Tibial nerve (tissue), 4 donors: Measurements from ENCODE around the gene IRAK1. TPM values are rescaled to one million over a fixed set of nuclear protein-coding genes. Genes with fewer than 3 reads are reported as not detected.
A peak's percentile ranks its signal among the peaks of the same experiment; 100 is the strongest.

Experiments
- DNase-seq, 2 donors: peaks; one replicate each; pipeline ENCODE4 v3.0.0-alpha.2; 2019; ENCODE audit warnings: low spot score in 2 of 2
- H3K27ac ChIP-seq, 4 donors: fragments of 200-600 bp; sonication (generic) in 3 of 4; one replicate each; pipeline ENCODE4 v1.5.1; 2017 to 2019; ENCODE audit warnings: mild to moderate bottlenecking in 1 of 4
- H3K27me3 ChIP-seq, 2 donors: fragments of 200-600 bp; sonication (generic) in 1 of 2; one replicate each; pipeline versions ENCODE4 v1.5.1 to v1.6.0; 2017 to 2019
- H3K36me3 ChIP-seq, 3 donors: fragments of 200-600 bp; sonication (generic); one replicate each; pipeline ENCODE4 v1.5.1; 2018 to 2019
- H3K4me1 ChIP-seq, 4 donors: fragments of 200-600 bp; sonication (generic) in 3 of 4; one replicate each; pipeline ENCODE4 v1.5.1; 2017 to 2019
- H3K4me3 ChIP-seq, 4 donors: fragments of 200-600 bp; sonication (generic) in 3 of 4; one replicate each; pipeline ENCODE4 v1.5.1; 2017 to 2019; ENCODE audit warnings: mild to moderate bottlenecking in 1 of 4, moderate library complexity in 1 of 4
- H3K9me3 ChIP-seq, 4 donors: fragments of 200-600 bp; sonication (generic) in 3 of 4; one replicate each; pipeline ENCODE4 v1.5.1; 2017 to 2019
- EP300 ChIP-seq, 2 donors: sonication (generic); formaldehyde crosslinking; IDR thresholded peaks; one replicate each; pipeline ENCODE4 v1.6.1; 2017; ENCODE audit warnings: antibody characterized with exemption in 2 of 2, mild to moderate bottlenecking in 1 of 2
- POLR2A ChIP-seq, 2 donors: fragments of 450-650 bp; IDR thresholded peaks; one replicate each; pipeline ENCODE4 v1.6.1; 2017; ENCODE audit warnings: antibody characterized with exemption in 2 of 2, mild to moderate bottlenecking in 2 of 2, moderate library complexity in 2 of 2
- WGBS, 2 donors: methylation state at CpG; one replicate each; pipeline ENCODE4 v1.1.5; 2018; 5-methylcytosine and 5-hydroxymethylcytosine counted together
- total RNA-seq, 4 donors: library from RNA; depleted of rRNA; stranded (reverse); fragments of >200 nt; gene quantifications; one replicate each; pipeline ENCODE4 v1.1.0, GENCODE V29; 2016
- TF ChIP-seq, protein P1 (sequence below), 5 experiments: fragments of 200-600 bp in 3 of 5; fragments of 450-650 bp in 2 of 5; sonication (generic) in 3 of 5; IDR thresholded peaks; one replicate each; pipeline ENCODE4 v1.5.1; 2016 to 2019; ENCODE audit warnings: antibody characterized with exemption in 5 of 5, mild to moderate bottlenecking in 3 of 5, moderate library complexity in 2 of 5

IRAK1 gene
- 100 to 1,000 TPM in 1 of 4 donors, 10 to 100 TPM in 3; 50.7 to 127 (median 64.4) TPM for total RNA-seq

DNA sequence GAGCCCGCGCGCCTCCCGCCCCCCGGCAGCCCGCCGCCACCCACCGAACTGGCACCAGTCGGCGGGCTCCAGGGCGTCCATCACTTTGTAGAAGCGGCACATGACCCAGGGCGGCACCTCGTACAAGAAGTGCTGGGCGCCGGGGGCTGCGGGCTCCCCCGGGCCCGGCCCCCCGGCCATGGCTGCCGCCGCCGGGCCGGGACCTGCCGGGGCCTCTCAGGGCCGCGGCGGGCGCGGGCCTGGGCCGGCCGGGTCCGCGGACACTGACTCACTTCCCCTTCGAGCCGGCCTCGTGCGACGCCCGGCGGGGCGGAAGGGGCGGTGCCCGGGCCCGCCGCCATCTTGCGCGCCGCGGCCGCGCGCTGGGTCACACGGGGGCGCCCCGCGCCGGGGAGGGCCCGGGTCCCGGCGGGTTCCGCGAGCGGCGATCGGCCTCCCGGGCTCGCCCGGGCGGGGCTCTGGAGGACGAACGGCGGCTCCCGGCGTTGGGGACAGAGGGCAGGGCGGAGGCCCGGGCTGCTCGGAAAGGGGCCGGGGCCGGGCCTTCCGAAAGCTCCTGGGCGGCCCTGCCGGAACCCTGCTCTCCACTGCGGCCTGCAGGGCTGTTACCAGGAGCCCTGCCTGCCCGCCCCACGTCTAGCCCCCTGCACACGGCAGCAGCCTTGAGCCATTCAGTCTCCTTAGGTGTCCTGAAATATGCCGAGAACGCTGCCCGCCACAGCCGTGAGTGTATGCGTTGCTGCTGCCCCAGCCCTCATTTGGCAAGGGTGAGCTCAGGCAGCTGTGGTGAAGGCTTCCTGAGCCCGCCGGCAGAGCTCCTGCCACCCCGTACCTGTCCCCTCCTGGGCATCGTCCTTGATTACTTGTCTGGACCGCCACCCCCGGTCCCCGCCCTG is at the start of gene IRAK1:
IRAK1 (minus strand) TSS at position 270 of the 896 bp plus-strand sequence; CDS start at position 180, 90 bp downstream.
- 4 to 38% methylated on average over 4 to 56 of the region's 99 CpGs for WGBS, 2 donors
- TF ChIP-seq, protein P1, sequence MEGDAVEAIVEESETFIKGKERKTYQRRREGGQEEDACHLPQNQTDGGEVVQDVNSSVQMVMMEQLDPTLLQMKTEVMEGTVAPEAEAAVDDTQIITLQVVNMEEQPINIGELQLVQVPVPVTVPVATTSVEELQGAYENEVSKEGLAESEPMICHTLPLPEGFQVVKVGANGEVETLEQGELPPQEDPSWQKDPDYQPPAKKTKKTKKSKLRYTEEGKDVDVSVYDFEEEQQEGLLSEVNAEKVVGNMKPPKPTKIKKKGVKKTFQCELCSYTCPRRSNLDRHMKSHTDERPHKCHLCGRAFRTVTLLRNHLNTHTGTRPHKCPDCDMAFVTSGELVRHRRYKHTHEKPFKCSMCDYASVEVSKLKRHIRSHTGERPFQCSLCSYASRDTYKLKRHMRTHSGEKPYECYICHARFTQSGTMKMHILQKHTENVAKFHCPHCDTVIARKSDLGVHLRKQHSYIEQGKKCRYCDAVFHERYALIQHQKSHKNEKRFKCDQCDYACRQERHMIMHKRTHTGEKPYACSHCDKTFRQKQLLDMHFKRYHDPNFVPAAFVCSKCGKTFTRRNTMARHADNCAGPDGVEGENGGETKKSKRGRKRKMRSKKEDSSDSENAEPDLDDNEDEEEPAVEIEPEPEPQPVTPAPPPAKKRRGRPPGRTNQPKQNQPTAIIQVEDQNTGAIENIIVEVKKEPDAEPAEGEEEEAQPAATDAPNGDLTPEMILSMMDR (IDR thresholded peaks at IDR 0.05): no peak
- TF ChIP-seq EP300 (IDR thresholded peaks at IDR 0.05): no peak
- peak; percentile 40 to 55 for TF ChIP-seq POLR2A (IDR thresholded peaks at IDR 0.05)
- Histone ChIP-seq H3K27me3 (no peaks in the 10 kb centered on the region), H3K4me1 (peaks cover 0 to 50% (median 12%) of the 10 kb centered on the region in 4 donors), H3K4me3 (peak within 1 kb of the TSS; percentile 34 to 68 (median 45)), H3K27ac (peak within 1 kb of the TSS; percentile 46 to 90 (median 86)), H3K36me3 (peaks cover 0 to 26% (median 0%) of the 10 kb centered on the region in 3 donors), H3K9me3 (no peaks in the 10 kb centered on the region)
- DNase-seq: peak in 1 of 2 donors; percentile 20

DNA sequence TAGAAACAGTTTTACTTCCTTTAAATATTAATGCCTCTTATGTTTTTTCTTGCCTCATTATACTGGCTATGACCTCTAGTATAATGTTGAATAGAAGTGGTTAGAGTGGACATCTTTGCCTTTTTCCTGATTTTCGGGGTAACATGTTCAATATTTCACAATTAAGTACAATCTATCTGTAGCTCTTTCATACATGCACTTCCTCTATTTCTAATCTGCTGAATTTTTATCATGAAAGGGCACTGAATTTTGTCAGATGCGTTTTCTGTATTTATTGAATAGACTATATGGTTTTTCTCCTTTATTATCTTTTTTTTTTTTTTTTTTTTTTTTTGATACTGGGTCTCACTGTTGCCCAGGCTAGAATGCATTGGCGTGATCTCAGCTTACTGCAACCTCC is 48.9 kb upstream of the IRAK1 start:
- Histone ChIP-seq H3K27ac (no peak overlapping the region), H3K4me3 (no peak overlapping the region), H3K4me1 (peaks cover 0 to 31% (median 7%) of the 10 kb centered on the region in 4 donors), H3K9me3 (no peaks in the 10 kb centered on the region), H3K27me3 (no peaks in the 10 kb centered on the region), H3K36me3 (no peaks in the 10 kb centered on the region)
- WGBS, 2 donors: 80 to 95% methylated on average over 3 of the region's 3 CpGs
- DNase-seq: no peak
- TF ChIP-seq, protein P1 (IDR thresholded peaks at IDR 0.05): no peak
- TF ChIP-seq EP300 (IDR thresholded peaks at IDR 0.05): no peak
- no peak for TF ChIP-seq POLR2A (IDR thresholded peaks at IDR 0.05)

DNA sequence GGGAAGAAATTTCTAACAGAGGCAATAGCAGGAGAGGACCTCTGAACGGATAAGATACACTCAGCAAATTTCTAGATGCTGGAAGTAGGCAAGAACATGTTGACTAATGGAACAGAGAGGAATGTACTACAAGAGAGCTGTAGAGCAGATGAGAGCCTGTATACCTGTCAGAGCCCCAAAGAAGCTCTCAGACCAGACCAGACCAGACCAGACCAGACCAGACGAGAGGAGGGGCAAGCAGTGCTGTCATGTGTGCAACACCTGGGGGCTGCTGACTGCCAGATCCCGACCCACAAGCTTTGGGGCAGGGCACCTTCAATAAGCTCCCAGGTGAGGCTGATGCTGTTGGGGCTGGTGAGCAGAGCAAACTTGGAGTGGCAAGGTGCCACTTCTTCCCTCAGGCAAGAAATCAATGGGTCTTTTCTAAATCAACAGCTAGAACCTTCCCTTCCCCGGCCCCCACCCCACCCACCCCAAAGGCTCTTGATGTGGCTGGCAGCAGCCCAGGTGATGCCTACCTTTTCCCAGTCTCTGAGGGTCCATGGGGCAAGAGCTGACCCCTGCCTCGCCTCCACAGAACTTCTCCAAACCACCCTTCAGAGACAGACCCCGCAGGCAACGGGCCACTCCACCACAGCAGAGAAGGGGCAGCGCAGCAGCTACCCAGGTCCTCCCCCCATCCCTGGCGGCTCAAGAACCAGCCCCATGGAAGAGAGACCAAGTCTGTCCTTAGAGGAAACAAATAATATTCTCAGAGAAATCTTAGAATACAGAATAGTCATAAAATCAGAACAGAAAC is 45.1 kb upstream of the IRAK1 start:
- H3K4me1 ChIP-seq: peaks cover 0 to 64% (median 18%) of the 10 kb centered on the region in 4 donors

DNA sequence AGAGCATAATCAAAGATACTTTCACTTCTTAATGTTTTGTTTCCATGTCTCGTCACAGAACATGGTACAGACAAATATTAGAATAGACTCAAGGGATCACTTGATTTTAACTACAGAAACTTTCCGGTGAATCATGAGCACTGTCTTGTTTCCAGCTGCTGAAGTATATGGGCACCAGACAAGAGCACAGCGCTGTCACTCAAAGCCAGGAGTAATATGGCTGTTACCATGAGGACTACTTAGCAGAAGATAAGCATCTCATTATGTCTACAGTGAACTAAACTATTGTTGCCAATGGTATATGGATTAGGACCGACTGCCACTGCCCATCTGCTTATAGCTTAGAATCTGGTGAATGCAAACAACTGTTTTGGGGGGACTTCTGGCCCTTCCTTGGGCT is 43.5 kb upstream of the IRAK1 start:
- 56 to 63% methylated on average over 4 of the region's 4 CpGs for WGBS, 2 donors
- no peak overlapping the region for H3K27ac ChIP-seq
- no peak overlapping the region for H3K4me3 ChIP-seq
- TF ChIP-seq POLR2A (IDR thresholded peaks at IDR 0.05): no peak
- H3K4me1 ChIP-seq: peaks cover 0 to 80% (median 27%) of the 10 kb centered on the region in 4 donors
- no peaks in the 10 kb centered on the region for H3K9me3 ChIP-seq
- H3K27me3 ChIP-seq: no peaks in the 10 kb centered on the region
- H3K36me3 ChIP-seq: no peaks in the 10 kb centered on the region
- no peak for DNase-seq

More for the DNA sequence above, 45.1 kb upstream of the IRAK1 start:
- no peaks in the 10 kb centered on the region for H3K9me3 ChIP-seq
- no peaks in the 10 kb centered on the region for H3K36me3 ChIP-seq
- H3K27ac ChIP-seq: no peak overlapping the region
- TF ChIP-seq, protein P1 (IDR thresholded peaks at IDR 0.05): no peak
- TF ChIP-seq EP300 (IDR thresholded peaks at IDR 0.05) (no peak), POLR2A (IDR thresholded peaks at IDR 0.05) (no peak)
- no peak for DNase-seq
- H3K27me3 ChIP-seq: no peaks in the 10 kb centered on the region
- WGBS, 2 donors: 77 to 87% methylated on average over 5 to 8 of the region's 9 CpGs
- H3K4me3 ChIP-seq: no peak overlapping the region

DNA sequence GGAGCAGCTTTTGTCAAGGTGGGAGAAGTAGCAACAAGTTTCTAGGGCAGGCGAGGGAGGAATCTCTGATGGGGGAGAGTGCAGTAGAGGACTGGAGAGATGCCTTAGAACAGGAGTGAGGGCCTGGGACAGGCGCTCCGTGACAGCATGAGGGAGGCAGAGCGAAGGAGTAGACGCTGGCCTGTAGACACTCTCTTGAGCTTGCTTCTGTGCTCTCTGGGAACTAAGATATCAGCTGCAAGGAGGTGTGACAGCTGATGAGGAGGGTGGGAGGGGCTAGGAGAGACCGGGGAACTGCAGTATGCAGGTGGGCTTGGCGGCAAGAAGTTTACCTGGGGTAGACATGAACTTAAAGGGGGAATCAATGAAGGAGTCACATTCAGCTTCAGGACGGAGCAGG is 42.1 kb upstream of the IRAK1 start:
- DNase-seq: no peak
- WGBS, 2 donors: 72 to 76% methylated on average over 8 of the region's 8 CpGs
- H3K4me1 ChIP-seq: peaks cover 0 to 86% (median 27%) of the 10 kb centered on the region in 4 donors

More for the DNA sequence above, 42.1 kb upstream of the IRAK1 start:
- Histone ChIP-seq H3K27ac (no peak overlapping the region), H3K4me3 (no peak overlapping the region), H3K36me3 (no peaks in the 10 kb centered on the region), H3K27me3 (no peaks in the 10 kb centered on the region), H3K9me3 (no peaks in the 10 kb centered on the region)
- TF ChIP-seq, protein P1 (IDR thresholded peaks at IDR 0.05): no peak
- TF ChIP-seq POLR2A (IDR thresholded peaks at IDR 0.05): no peak
- no peak for TF ChIP-seq EP300 (IDR thresholded peaks at IDR 0.05)
